Activated CD4-positive, CD25-positive, alpha-beta regulatory T cell treated with anti-CD3 and anti-CD28 coated beads, Interleukin-2, amount 50 U/mL, for 72 hours (primary cell): Measurements from ENCODE around the gene ELP1.
"Not testable (repeated sequence)": the region's sequence is repeated elsewhere in the genome, so short reads cannot be mapped to it uniquely, and the experiment has no call there.

Source experiments
- DNase-seq: peaks from one replicate; pipeline ENCODE4 v3.0.0; 2021

Gene ELP1

GRCh38 chr9:108850293-108850897 is 83.5 kb downstream of the ELP1 start:
- no peak for DNase-seq

GRCh38 chr9:108848296-108848695 is 85.6 kb downstream of the ELP1 start:
- DNase-seq = not testable (repeated sequence)

GRCh38 chr9:108845947-108846346 is 88.0 kb downstream of the ELP1 start:
- DNase-seq = no peak

GRCh38 chr9:108845507-108845906 is 88.4 kb downstream of the ELP1 start:
- DNase-seq = no peak

- DNase-seq = no peak
Measured at GRCh38 chr9:108844856-108845255, 89.1 kb downstream of the ELP1 start.

DNA sequence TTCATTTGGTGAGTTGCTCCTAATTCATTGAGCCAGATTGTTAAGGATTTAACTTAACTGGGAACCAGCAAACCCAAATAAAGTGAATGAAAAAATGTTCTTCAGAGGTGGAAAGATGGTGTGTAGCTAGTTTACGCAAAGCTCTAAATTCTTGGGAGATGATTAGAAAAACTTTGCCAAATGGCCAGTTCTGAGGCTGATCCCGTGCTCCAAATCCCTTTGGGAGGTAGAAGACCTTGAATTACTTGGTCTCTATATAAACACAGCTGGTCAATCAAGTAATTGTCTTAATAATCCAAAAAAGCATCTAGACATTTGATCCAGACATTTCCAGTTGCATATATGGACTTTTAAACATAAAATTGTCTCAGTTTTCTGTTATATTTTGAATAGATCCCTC is 89.5 kb downstream of the ELP1 start:
- DNase-seq = no peak

- no peak for DNase-seq
Measured at GRCh38 chr9:108842610-108843295, 91.2 kb downstream of the ELP1 start.

GRCh38 chr9:108839561-108839960 is 94.4 kb downstream of the ELP1 start:
- DNase-seq = not testable (repeated sequence)

GRCh38 chr9:108838017-108838416 is 95.9 kb downstream of the ELP1 start:
- DNase-seq = no peak

DNA sequence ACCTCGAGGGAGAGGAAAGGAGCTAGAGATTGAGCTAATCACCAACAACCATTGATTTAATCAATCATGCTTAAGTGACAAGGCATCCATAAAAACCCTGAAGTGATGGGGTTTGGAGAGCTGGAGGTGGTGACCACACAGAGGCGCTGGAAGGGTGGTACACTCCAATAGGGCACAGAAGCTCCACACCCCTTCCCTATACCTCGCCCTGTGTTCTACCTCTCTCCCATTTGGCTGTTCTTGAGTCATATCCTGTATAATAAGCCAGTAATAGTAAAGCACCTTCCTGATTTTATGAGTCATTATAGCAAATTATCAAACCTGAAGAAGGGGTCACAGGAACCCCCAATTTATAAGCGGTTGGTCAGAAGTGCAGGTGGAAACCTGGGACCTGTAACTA is 96.4 kb downstream of the ELP1 start:
- no peak for DNase-seq

- no peak for DNase-seq
Measured at GRCh38 chr9:108836781-108837180, 97.1 kb downstream of the ELP1 start.

- DNase-seq = no peak
Measured at GRCh38 chr9:108836319-108836718, 97.6 kb downstream of the ELP1 start.

GRCh38 chr9:108835831-108836230 is 98.1 kb downstream of the ELP1 start:
- DNase-seq = no peak

DNA sequence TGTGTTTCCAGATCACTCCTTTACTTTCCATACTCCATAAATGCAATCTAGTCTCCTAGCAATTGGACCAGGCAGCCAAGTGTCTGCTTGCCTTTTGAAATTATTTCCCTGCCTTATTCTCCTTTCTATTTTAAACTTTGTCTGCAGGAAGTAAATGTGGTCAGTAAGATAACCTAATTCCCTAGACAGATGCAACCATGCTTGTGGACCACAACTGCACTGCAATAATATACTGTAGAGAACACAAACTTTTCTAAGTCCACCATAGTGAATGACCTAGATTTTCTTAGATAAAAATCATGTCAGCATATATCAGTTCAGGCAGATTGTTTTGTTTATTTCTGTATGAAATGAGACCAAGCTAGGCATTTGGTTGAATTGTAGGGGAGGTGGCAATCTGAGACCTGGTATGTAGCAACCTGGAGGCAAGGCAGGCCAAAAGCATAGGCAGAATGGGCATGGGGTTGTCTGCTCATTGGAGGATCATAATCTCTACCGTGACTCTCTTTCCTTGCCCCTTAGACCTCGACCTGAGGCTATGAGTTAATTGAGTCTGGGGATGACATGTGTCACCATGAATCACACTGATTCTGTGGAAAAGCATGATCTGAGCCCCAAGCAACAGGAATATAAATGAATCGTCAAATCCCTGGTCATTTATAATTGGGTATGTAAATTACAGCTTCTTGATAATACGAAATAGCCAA is 98.8 kb downstream of the ELP1 start:
- no peak for DNase-seq

DNA sequence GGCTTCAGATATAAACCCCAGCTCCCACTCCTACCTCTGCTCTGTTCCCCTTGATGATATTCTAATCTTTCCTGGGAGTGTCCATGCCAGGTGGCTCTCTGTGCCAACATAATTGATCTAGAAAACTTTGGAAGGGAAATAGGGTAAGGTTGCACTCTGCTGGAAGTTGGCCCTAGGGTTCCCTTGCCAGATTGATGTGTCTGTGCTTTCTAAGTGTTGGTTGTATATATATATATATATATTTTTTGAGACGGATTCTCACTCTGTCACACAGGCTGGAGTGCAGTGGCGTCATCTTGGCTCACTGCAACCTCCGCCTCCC is 101.8 kb downstream of the ELP1 start:
- DNase-seq = no peak

GRCh38 chr9:108831496-108832178 is 102.3 kb downstream of the ELP1 start:
- DNase-seq = no peak

DNA sequence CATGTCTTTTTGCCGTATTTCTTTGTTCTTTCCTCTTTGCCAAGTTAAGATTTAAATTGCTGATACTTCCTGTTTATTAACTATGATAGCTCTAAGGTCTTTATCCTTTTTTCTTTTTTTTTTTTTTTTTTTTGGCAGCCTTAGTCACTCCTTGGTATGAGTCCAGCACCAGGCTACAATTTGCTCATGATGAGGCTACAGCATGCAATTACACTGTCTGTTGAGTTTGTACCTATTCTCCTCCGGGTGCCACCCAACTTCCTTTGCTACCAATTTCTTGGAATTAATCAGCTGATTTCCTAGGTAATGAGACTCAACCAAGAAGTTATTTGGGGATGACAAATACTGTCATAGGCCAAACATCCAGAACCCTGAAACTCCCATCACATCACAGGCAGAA is 103.7 kb downstream of the ELP1 start:
- no peak for DNase-seq

GRCh38 chr9:108823829-108824228 is 110.1 kb downstream of the ELP1 start:
- DNase-seq = no peak
